Measurements from ENCODE around the gene RGS4.

GRCh38 chr1:163119707-163120106 lies 50.5 kb downstream of the RGS4 start:
- no peak for TF ChIP-seq CTCF (conservative IDR thresholded peaks at IDR 0.05 in 1 of 2, IDR thresholded peaks at IDR 0.05 in 1 of 2; ENCODE audit: low read depth in 1 of 2, low read length in 2 of 2)
- no peak for TF ChIP-seq EZH2 (IDR thresholded peaks at IDR 0.05; ENCODE audit: low read length, missing control alignments)
